ENCODE data around the gene UBQLN4. TPM values are rescaled to one million over a fixed set of nuclear protein-coding genes. Genes with fewer than 3 reads are reported as not detected.

The UBQLN4 gene
- total RNA-seq (2022; extraction: Qiagen RNA extraction; ENCODE audit: low read depth): 35.1 to 45.0 TPM (median 43.9 TPM) in 5 replicates

GRCh38 chr1:156053768-156054499 lies at the start of gene UBQLN4:
Gene UBQLN4 (minus strand): TSS chr1:156053798. CDS start chr1:156053701, 97 bp downstream.

GRCh38 chr1:156082309-156083091 lies 28.9 kb upstream of the UBQLN4 start, which contains the start of gene MEX3A:
Gene MEX3A (minus strand): TSS chr1:156082465. CDS start chr1:156081998, 467 bp downstream.

GRCh38 chr1:156060937-156061636 lies 7.5 kb upstream of the UBQLN4 start, which contains the start of gene RAB25:
Gene RAB25 (plus strand): TSS chr1:156061160. CDS start chr1:156061401, 241 bp downstream.

DNA sequence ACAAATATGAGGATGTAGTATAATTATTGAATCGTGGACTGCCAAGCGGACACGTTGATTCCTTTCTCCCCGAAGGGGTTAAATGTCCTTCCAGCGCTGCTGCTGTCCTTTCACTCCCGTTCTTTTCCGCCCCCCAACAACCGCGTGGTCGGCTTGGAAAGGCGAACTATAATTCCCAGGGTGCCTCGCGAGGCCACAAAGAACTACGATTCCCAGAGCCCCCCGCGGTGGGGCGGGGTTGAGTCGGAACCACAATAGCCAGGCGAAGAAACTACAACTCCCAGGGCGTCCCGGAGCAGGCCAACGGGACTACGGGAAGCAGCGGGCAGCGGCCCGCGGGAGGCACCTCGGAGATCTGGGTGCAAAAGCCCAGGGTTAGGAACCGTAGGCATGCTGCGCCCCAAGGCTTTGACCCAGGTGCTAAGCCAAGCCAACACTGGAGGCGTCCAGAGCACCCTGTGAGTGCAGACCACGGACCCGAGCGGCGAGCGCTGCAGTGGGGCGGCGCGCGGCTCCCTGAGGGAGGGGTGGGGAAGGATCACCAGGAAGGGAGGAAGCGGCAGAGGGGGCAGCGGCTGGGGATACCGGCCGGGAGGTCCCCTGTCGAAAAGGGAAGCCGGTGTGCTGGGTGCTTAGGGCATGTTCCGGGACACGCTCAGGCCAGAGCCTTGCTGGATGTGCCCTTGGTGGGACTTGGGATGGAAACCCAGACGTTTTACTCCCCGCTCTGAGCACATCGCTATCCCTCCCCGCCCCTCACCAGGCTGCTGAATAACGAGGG lies 1.1 kb upstream of the UBQLN4 start, which contains the start of gene LAMTOR2:
Gene LAMTOR2 (plus strand): TSS at position 283 of the 781 bp plus-strand sequence. CDS start 108 bp downstream, at position 391.

GRCh38 chr1:156020293-156021092 lies 33.1 kb downstream of the UBQLN4 start, which contains the start of gene SSR2:
Gene SSR2 (minus strand): TSS chr1:156020951. CDS start chr1:156020167, 784 bp downstream.

Other genes with a start within 250 kb of the UBQLN4 start
- gene GON4L, start 196.6 kb downstream of the UBQLN4 start, total RNA-seq (2022; extraction: Qiagen RNA extraction; ENCODE audit: low read depth): 14.6 to 16.5 TPM (median 15.5 TPM) in 5 replicates
- 0.93 to 1.3 TPM (median 1.2 TPM) in 5 replicates for gene SYT11, start 194.2 kb downstream of the UBQLN4 start, total RNA-seq (2022; extraction: Qiagen RNA extraction; ENCODE audit: low read depth)
- gene RIT1, start 142.4 kb downstream of the UBQLN4 start, total RNA-seq (2022; extraction: Qiagen RNA extraction; ENCODE audit: low read depth): 17.8 to 24.8 TPM (median 21.8 TPM) in 5 replicates
- 16.3 to 26.8 TPM (median 24.5 TPM) in 5 replicates for gene KHDC4, start 119.4 kb downstream of the UBQLN4 start, total RNA-seq (2022; extraction: Qiagen RNA extraction; ENCODE audit: low read depth)
- gene RXFP4, start 112.2 kb downstream of the UBQLN4 start, total RNA-seq (2022; extraction: Qiagen RNA extraction; ENCODE audit: low read depth): not detected in 5 replicates
- 29.2 to 44.4 TPM (median 37.7 TPM) in 5 replicates for gene ARHGEF2, start 75.3 kb downstream of the UBQLN4 start, total RNA-seq (2022; extraction: Qiagen RNA extraction; ENCODE audit: low read depth)
- gene SSR2, start 32.8 kb downstream of the UBQLN4 start, total RNA-seq (2022; extraction: Qiagen RNA extraction; ENCODE audit: low read depth): 256 to 276 TPM (median 258 TPM) in 5 replicates
- 133 to 163 TPM (median 154 TPM) in 5 replicates for gene LAMTOR2, start 984 bp upstream of the UBQLN4 start, total RNA-seq (2022; extraction: Qiagen RNA extraction; ENCODE audit: low read depth)
- 0.29 to 0.62 TPM (median 0.38 TPM) in 3 of 5 replicates, not detected in the others for gene RAB25, start 7.4 kb upstream of the UBQLN4 start, total RNA-seq (2022; extraction: Qiagen RNA extraction; ENCODE audit: low read depth)
- gene MEX3A, start 28.7 kb upstream of the UBQLN4 start, total RNA-seq (2022; extraction: Qiagen RNA extraction; ENCODE audit: low read depth): 0.83 to 3.8 TPM (median 2.2 TPM) in 5 replicates
- gene LMNA, start 60.9 kb upstream of the UBQLN4 start, total RNA-seq (2022; extraction: Qiagen RNA extraction; ENCODE audit: low read depth): 487 to 742 TPM (median 732 TPM) in 5 replicates
- gene SEMA4A, start 99.8 kb upstream of the UBQLN4 start, total RNA-seq (2022; extraction: Qiagen RNA extraction; ENCODE audit: low read depth): 0.26 to 0.46 TPM (median 0.42 TPM) in 5 replicates
- gene SLC25A44, start 140.3 kb upstream of the UBQLN4 start, total RNA-seq (2022; extraction: Qiagen RNA extraction; ENCODE audit: low read depth): 24.0 to 30.8 TPM (median 26.1 TPM) in 5 replicates
- 54.8 to 62.6 TPM (median 56.8 TPM) in 5 replicates for gene PMF1, start 159.2 kb upstream of the UBQLN4 start, total RNA-seq (2022; extraction: Qiagen RNA extraction; ENCODE audit: low read depth)
- gene BGLAP, start 188.4 kb upstream of the UBQLN4 start, total RNA-seq (2022; extraction: Qiagen RNA extraction; ENCODE audit: low read depth): 0.20 to 0.40 TPM (median 0.39 TPM) in 3 of 5 replicates, not detected in the others
- 2.9 to 5.5 TPM (median 3.4 TPM) in 5 replicates for gene PAQR6, start 194.3 kb upstream of the UBQLN4 start, total RNA-seq (2022; extraction: Qiagen RNA extraction; ENCODE audit: low read depth)
- gene SMG5, start 229.0 kb upstream of the UBQLN4 start, total RNA-seq (2022; extraction: Qiagen RNA extraction; ENCODE audit: low read depth): 32.3 to 54.5 TPM (median 47.9 TPM) in 5 replicates
- 6.2 to 9.5 TPM (median 8.5 TPM) in 5 replicates for gene TMEM79, start 230.5 kb upstream of the UBQLN4 start, total RNA-seq (2022; extraction: Qiagen RNA extraction; ENCODE audit: low read depth)
- gene GLMP, start 241.9 kb upstream of the UBQLN4 start, total RNA-seq (2022; extraction: Qiagen RNA extraction; ENCODE audit: low read depth): 33.5 to 46.4 TPM (median 44.5 TPM) in 5 replicates
- not detected in 5 replicates for gene VHLL, start 245.5 kb upstream of the UBQLN4 start, total RNA-seq (2022; extraction: Qiagen RNA extraction; ENCODE audit: low read depth)

Measured in A549 treated with ZK216348 at 1 μM for 4 hours (cell line).